Suppressor macrophage treated with lipopolysaccharide for 4 hours (primary cell): ENCODE measurements around the gene POU3F2.

Experiments
- DNase-seq: peaks from one replicate; pipeline ENCODE4 v3.0.0-alpha.2; 2020

POU3F2 gene

DNA sequence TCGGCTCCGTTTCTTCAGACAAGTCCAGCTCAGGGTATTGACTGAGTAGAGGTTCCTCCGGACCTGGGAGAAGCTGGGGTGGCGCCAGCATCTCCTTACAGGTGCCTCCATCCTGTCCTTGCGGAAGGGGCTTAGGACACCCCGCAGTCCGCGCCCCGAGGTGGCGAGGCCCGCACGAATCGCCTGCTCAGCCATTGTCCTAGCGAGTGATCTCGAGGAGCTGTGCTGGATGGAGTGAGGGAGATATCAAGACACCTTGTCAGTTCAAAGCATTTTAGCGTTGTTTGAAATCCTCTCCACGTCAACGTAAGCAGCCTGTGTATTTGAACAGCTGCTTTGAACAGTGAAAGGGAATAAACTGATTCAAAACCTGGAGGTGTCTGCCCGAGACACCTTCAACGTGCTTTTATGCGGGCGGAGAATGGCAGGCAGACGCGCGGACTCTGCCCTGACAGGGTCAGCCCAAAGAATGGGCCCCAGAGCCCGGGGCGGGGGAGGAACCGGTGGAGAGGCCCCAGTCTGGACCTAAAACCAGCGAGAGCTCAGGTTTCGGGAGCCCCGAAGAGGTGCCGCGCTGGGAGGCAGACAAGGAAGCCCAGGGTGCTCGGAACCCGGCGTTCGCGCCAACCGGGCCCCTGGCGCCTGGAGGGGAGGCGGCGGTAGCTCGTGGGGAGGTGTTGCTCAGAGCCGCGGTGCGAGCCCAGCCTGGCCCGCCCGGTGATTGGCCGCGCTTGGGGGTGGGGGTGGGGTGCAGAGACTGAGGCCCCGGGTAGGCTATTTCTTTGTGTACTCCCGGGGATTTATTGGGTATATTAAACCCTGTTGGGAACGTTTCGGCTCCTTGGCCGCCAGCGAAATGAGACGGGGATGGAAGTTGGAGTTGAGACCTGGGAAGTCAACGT, 3.1 kb upstream of the POU3F2 start:
- no peak for DNase-seq

DNA sequence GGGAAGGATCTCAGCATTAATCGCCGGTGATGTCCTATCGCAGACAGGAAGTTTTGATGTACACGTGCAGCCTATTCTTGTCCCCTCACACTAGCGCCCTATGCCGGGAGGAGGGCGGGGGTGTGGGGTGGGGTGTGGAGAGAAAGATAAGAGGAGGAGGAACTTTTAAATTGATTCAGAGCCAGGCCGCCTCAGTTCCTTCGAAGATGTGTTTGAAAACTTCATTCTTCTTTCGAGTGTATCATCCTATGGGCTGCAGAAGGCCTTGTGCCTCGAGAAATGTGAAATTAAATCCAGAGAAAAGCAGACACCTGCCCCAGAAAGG, 2.5 kb upstream of the POU3F2 start:
- DNase-seq: no peak

DNA sequence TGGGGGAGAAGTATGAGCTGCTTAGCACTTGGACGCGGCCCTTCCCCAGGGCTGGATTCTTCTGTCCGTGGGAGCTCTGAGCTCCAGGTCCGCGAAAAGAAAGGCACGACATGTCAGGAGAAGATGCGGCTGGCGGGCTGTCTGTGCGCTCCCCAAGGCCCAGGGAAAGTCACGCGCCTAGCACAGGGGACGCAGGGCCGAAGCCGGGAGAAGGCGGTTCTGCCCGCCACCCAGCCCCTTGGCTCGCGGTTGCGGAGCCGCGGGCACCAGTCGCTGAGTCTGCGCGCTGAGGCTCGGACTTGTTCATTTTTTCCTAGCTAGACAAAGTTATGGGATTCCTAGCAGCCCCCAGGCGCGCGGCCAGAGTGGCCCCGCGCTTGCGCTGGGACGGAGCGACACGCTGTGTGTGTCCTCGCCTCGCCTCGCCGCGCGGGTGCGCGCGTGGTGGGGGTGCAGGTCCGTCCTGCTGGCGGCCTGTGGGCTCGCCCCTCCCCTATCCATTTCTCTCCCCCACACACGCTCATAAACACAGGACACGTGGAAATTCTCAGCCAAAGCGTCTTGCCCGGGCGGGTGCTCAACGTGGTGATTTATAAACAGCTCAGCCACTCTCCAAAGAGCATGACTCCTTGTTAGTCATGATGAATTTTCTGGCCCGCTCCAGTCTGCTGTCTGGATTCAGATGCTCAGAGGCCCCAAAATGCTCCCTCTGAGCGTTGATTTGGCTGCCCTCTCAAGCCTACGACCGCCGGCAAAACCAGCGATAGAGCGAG, 1.9 kb upstream of the POU3F2 start:
- DNase-seq: peak; percentile 25

DNA sequence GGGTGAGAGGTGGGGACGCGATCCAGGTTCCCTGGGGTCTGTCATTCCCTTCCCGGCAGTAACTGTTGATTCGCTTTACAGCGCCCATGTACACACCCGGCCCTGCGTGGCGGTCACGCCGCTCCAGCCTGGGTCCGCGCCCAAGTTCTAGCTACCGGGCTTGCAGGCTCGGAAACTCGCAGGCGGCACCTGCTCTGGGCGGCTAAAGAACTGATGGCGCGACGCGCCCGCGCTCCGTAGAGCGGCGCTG, 1.4 kb upstream of the POU3F2 start:
- DNase-seq: no peak

DNA sequence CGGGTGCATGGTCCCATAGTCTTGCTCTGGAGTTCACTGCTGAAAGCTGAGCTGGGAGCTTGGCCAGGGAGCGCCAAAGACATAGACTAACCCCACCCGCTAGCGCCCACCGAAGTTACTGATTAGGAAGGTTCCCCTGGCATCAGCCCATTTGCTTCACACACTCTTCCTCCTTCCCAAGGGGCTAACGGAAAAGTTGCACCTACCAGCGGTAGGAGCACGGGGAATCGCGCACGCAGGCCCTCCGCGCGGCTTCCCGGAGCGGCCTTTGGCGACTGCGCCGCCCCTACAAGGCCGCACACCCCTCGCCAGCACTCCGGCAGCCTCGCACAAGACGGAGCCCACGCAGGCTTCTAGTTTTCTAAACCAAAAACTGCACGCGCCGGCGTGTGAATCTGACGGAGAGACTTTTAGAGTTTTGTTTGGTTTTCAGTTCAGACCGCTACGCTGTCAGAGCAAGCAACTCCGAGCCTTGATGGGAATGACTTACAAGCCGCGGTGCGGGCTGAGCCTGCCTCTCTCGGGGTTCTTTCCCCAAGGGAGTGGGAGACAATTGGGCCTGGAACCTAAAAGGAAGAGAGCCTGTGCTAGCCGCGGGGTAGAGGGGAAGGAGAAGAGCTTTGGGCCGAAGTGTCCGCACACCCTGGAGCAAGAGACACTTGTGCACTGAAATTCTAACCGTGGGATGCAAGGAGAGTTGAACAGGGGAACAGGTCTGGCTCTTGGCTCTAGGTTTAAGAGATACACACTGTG, 891 bp upstream of the POU3F2 start:
- DNase-seq: no peak

DNA sequence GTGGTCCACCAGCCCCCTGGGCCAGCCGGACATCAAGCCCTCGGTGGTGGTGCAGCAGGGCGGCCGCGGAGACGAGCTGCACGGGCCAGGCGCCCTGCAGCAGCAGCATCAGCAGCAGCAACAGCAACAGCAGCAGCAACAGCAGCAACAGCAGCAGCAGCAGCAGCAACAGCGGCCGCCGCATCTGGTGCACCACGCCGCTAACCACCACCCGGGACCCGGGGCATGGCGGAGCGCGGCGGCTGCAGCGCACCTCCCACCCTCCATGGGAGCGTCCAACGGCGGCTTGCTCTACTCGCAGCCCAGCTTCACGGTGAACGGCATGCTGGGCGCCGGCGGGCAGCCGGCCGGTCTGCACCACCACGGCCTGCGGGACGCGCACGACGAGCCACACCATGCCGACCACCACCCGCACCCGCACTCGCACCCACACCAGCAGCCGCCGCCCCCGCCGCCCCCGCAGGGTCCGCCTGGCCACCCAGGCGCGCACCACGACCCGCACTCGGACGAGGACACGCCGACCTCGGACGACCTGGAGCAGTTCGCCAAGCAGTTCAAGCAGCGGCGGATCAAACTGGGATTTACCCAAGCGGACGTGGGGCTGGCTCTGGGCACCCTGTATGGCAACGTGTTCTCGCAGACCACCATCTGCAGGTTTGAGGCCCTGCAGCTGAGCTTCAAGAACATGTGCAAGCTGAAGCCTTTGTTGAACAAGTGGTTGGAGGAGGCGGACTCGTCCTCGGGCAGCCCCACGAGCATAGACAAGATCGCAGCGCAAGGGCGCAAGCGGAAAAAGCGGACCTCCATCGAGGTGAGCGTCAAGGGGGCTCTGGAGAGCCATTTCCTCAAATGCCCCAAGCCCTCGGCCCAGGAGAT, 1.0 kb downstream of the POU3F2 start:
- no peak for DNase-seq

DNA sequence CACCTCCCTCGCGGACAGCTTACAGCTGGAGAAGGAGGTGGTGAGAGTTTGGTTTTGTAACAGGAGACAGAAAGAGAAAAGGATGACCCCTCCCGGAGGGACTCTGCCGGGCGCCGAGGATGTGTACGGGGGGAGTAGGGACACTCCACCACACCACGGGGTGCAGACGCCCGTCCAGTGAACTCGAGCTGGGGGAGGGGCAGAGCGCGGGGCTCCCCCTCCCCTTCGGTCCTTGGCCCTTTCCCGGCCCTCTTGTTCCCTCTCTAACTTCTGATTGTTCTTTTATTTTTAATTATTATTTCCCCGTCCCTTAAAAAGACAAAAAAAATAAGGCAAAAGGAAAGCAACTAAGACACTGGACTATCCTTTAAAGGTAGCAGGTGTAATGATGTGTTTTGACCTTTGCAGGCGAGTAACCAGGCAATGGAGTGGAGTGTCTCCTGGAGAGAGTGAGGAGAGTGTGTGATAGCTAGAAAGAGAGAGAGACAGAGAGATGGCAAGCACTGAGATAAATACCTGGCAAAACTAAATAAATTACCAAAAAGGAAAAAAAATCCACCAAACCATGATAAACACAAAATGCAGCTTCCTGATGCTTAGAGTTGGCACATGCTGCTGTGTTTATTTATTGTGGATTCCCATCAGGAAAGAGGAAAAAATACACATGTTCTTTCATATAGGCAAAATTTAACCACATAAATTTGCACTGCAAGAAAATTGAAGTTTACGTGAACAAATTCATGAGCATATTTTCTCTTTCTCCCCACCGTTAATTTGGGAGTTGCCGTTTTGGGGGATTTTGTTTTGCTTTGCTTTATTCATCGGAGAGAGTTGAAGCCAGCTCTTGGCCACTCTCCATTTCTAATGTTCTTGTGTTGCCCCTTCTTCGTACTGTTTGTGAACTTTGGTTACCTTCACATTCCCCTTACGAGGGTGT, 1.9 kb downstream of the POU3F2 start:
- no peak for DNase-seq

DNA sequence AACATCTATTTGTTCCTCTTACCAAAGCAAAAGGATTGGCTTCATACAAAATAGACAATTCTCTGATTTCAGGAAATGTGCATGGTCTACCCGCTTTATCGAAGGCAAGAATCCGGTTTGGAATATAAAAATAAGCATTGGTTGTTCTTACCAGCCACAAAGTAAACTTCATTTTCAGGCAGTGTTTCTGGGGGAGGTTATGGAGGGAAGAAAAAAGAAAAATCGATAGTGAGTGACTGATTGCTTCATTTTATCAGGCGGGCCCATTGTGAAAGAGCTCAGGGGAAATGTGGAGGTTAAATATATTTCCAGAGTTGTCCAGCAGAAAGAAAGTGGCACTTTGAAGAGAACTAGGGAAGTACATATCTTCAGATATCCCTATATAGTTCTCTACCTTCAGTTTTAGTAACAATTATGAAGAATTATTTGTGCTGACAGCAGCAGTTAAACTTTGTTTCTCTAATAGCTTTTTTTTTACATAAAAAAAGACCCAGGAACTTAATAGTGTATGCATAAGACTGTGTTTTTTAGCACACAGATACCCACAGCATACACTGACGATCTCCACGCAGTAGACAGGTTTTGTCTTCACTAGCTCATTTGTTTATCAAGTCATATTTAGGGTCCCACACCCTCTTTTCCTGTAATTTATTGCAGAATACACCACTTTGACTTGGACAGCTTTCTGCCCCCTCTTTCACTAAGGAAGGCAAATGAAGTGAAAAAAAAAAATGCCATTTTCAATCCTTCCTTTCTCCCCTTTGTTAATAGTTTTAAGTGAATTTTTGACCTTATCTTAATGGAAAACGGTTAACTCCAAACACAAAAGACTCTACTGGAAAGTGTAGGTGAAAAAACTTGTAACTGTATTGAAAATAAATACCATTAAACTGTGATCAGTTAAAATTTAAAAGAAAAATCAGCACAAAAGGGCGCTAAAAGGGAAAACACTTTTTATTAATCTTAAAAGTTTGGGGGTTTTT, 2.9 kb downstream of the POU3F2 start:
- DNase-seq: no peak

DNA sequence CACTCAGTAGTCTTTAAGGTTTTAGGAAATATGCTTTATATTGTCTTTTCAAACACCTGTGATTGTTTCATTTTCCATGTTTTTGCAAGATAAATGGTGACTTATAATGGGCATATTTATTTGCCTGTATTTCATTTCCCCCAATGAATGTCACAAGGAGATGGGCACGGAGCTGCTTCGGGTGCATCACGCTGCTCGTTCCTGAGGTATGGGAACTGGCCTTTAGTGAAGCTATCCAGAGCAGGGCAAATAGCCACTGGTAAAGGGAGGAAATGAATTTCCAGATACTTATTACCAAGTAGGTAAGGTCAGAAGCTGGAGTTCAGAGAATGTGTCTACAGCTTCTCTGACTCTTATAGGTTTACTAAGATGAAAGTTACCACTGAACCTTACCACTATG, 3.7 kb downstream of the POU3F2 start:
- DNase-seq: no peak

DNA sequence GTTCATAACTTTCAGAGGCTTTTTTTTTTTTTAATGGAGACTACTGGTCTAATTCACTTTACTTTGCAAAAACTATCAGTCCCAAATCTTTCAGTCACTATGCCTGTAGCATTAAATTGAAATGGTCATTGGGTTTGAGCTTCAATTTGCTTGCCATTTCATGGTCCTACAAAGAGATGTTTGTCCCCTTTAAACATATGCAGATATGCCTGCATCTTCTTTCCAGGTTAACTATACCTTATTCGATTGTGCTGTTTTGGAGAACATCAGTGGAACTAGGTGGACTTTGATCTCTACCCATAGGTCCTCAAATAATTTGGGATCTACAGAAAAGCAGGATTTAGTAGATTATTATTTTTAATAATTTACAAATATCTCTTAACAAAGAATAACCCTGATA, 4.6 kb downstream of the POU3F2 start:
- DNase-seq: no peak

DNA sequence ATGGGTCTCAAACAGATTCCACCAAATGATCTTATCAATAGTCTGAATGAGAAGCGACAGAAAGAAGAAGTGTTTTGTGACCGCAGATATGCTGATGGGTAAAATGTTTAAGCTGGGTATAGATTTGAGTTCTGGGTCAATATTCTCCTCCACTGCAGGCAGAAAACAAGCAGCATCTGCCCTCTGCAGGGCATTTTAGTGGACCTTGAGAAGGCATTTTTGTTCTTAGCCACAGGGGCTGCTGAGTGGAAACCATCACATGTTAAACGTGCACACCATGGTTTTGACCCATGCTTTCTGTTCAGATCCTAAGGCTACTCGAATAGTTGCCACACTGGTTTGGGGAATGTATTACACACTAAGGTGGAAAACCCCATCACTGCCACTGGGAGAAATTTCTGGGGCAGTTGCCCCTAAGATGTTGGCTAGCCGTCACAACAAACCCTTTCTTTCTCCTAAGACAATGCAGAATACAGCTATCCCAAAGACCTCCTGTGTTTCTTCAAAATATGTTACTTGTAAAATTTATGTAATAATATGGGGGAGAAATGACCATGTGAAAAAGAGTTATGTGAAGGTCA, 5.5 kb downstream of the POU3F2 start:
- no peak for DNase-seq

DNA sequence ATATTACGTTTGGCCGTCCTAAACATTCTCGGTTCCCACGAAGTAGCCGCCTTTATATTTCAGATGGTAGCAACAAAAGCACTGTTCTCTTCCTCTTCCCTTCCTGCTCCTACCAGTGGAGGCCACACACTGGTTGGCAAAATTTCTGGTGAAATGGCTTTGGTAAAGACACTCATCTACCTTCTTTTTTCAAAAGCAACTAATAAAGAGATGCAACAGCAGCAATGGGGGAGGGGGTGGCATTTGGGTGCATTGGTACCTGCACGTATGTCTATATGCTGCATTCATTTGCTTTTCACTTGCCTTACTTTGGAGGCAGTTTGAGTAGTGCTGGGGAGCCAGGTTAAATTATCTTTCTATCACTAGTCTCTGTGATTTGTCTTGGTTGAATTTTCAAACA, 6.0 kb downstream of the POU3F2 start:
- DNase-seq: no peak

DNA sequence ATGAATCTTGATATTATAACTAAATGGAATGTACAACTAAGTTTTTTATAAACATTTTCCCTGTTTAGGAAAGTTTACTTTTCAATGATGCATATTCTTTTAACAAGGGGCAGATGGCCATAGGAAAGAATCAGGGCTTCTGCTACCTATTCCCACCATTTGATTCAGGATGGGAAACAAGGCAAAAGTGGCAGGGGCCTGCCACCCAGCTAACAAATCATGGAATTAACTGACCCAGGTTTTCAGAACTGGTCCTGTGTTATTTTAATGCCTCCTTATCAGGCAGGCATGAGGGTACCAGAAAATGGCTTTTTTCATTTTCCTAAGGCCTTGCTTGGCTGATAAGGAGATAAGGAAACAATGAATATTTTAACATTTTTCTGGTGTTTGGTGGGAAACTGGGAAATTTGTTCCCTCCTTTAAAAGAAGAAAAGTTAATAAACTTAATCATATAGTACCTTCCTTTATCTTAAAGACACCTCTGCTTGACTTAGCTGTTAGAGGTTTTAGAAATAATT, 6.7 kb downstream of the POU3F2 start:
- no peak for DNase-seq

DNA sequence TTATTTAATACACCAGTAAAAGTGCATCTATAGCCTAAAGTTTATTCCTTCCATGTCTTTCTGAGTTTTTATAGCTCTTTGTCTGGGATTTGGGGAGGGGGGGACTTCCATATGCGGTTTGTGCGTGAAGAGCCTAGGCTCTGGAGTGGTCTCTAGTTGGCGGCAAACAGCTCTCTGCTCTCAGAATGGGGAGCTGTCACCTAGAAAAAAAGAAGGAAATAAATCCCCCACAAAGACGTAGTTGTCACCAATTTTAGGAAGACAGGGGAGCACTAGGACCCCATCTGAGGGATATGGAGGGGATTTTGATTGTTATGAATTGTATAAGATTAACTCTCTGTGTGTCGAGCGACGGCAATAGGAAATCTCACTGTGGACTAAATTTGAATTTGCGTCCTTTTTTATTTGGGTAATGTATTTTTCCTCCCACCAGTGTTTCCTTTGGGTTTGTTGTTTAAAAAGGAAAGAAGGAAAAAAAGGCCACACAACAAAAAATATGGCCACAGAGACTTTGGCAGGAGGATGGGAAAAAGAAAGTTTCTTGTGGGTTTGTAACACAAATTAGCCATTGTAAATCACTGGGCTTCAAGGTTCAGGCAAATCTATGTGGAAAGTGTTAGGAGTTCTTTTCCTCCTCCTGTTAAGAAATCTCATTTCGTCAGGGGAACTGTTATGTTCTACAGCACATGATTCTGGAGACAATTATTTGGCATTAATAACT, 7.4 kb downstream of the POU3F2 start:
- DNase-seq: no peak

DNA sequence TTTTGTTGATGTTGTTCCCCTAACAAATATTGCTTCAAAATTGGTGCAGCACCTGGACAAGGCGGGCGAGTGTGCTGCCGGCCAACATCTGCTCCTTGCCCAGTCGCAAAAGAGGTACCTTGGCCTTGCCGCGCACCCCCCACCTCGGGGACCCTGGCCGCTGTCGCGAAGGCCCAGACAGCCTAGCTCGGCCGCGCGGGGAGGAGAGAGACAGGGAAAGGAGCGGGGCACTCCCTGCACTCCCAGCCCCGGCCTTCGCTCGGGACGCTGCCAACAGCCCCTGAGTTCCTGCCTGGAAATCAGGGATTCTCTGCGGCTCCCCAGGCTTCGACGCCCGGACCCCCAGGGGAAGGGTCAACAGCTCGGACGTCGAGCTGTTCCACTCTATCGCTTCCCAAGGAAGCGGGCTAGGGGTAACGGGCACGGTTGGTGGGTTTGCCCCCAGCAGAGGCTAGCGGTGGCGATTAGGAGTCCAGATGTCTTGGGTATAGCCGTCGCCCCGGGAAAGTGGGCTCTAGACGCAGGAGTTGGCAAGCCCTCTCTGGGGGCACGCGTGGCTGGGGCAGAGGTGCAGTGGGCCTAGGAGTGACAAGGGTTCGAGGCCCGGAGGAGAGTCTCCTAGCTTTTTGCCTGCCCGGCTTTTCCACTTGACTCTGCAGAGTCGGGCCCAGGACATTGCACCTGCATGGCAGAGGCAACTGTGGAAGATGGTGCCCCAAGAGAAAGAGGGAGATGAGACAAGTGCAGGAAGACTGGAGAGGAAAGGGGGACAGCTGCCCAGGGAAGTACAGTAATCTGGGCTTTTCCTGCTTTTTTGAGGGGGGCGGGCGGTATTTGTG, 8.2 kb downstream of the POU3F2 start:
- no peak for DNase-seq

DNA sequence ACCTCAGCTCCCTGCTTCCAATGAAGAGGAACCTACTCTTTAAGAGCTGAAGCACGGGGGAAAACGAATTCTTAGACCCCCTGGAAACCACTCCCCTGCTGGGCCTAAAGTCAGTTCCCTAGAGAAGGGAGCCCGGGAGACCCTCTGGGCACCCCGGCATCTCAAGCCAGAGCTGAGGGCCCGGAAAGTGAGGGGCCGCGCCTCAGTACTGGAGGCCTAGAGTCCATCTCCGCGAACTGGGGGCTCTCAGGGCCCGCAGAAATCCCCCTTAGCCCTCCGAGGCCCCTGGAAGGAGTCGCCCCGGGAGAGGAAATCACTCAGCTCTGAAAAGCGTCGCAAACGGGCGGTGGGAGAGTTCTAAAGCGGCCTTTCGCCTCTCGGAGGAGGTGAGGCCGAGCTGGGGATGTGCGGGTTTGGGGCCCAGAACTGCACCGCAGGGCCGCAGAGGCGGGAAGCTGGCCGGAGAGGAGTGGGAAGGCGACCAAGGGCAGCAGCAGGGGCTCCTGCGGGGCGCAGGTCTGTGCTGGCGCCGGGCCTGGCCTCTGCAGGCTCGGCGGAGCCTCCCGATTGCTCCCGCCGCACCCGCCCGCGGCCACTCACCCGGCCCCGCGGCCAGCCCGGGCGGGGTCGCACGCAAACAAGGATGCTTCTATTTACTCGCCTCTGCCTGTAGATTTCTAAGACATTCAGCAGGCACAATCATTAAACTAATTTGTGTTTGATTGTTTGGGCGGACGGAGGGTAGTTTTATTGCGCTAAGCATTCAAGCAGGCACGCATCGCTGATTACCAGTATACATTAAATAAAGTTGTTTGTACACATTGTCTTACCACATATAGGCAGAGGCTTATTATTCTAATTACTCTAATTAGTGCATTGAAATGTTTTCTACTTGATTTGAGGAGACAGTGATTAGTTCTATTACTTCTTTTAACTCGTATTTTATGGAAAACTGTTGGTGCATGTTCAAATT, 9.2 kb downstream of the POU3F2 start:
- no peak for DNase-seq
